Osteoblast (primary cell): Measurements from ENCODE around the gene DENND4A. TPM values are rescaled to one million over a fixed set of nuclear protein-coding genes. Genes with fewer than 3 reads are reported as not detected.
"Not testable (repeated sequence)": the region's sequence is repeated elsewhere in the genome, so short reads cannot be mapped to it uniquely, and the experiment has no call there.

Source experiments
- DNase-seq: peaks from one replicate; pipeline ENCODE4 v3.0.0; 2011; ENCODE audit warnings: low spot score, mixed read lengths; ENCODE audit not compliant: insufficient read length; ENCODE audit errors: missing footprints
- H2AFZ ChIP-seq: 2 replicates; pipeline ENCODE4 v1.6.0; 2011; ENCODE audit warnings: mild to moderate bottlenecking, low read length
- H3K27ac ChIP-seq: 2 replicates; pipeline ENCODE4 v1.5.1; 2011; ENCODE audit warnings: mild to moderate bottlenecking, low read depth, low read length, moderate library complexity
- H3K27me3 ChIP-seq: 2 replicates; pipeline ENCODE4 v1.6.0; 2012; ENCODE audit warnings: mild to moderate bottlenecking, control low read depth, inconsistent platforms, low read length, moderate library complexity; ENCODE audit not compliant: insufficient read depth
- H3K36me3 ChIP-seq: 2 replicates; pipeline ENCODE4 v1.5.1; 2011; ENCODE audit warnings: mild to moderate bottlenecking, low read length, control low read depth, moderate library complexity; ENCODE audit not compliant: insufficient read depth
- H3K4me1 ChIP-seq: 2 replicates; pipeline ENCODE4 v1.5.1; 2011; ENCODE audit warnings: mild to moderate bottlenecking, low read length, control low read depth, moderate library complexity; ENCODE audit not compliant: insufficient read depth
- H3K4me2 ChIP-seq: 2 replicates; pipeline ENCODE4 v1.6.0; 2011; ENCODE audit warnings: mild to moderate bottlenecking, low read length; ENCODE audit not compliant: insufficient read depth
- H3K4me3 ChIP-seq: fragments of 200-600 bp; sonication (generic); 3 replicates; pipeline ENCODE4 v1.5.1; 2012; ENCODE audit warnings: mild to moderate bottlenecking, low read length, inconsistent platforms; ENCODE audit not compliant: insufficient read depth
- H3K79me2 ChIP-seq: 2 replicates; pipeline ENCODE4 v1.6.0; 2012; ENCODE audit warnings: mild to moderate bottlenecking, low read length, control low read depth, inconsistent platforms; ENCODE audit not compliant: insufficient read depth
- H3K9me3 ChIP-seq: 2 replicates; pipeline ENCODE4 v1.5.1; 2011; ENCODE audit warnings: low read depth, low read length, control low read depth
- H4K20me1 ChIP-seq: 2 replicates; pipeline ENCODE4 v1.6.0; 2012; ENCODE audit warnings: mild to moderate bottlenecking, low read length, control low read depth; ENCODE audit not compliant: insufficient read depth
- total RNA-seq: library from RNA; depleted of rRNA; stranded (reverse); fragments of >200 nt; gene quantifications from 2 replicates; pipeline ENCODE4 v1.2.3, GENCODE V29; 2012
- TF ChIP-seq, protein P1 (sequence below): IDR thresholded peaks from 2 replicates; pipeline ENCODE4 v1.5.1; 2011; ENCODE audit warnings: mild to moderate bottlenecking, low read depth, low read length, moderate library complexity; ENCODE audit errors: extremely low read depth

The DENND4A gene
- total RNA-seq, 1 donor, result 30.4 TPM

GRCh38 chr15:65740148-65740547 lies 51.9 kb downstream of the DENND4A start:
- peaks cover 15% of the 10 kb centered on the region for H3K36me3 ChIP-seq
- H3K79me2 ChIP-seq, result no peaks in the 10 kb centered on the region
- H3K9me3 ChIP-seq, result no peaks in the 10 kb centered on the region
- H3K27me3 ChIP-seq, result no peaks in the 10 kb centered on the region
- no peak overlapping the region for H3K4me3 ChIP-seq
- TF ChIP-seq, protein P1, sequence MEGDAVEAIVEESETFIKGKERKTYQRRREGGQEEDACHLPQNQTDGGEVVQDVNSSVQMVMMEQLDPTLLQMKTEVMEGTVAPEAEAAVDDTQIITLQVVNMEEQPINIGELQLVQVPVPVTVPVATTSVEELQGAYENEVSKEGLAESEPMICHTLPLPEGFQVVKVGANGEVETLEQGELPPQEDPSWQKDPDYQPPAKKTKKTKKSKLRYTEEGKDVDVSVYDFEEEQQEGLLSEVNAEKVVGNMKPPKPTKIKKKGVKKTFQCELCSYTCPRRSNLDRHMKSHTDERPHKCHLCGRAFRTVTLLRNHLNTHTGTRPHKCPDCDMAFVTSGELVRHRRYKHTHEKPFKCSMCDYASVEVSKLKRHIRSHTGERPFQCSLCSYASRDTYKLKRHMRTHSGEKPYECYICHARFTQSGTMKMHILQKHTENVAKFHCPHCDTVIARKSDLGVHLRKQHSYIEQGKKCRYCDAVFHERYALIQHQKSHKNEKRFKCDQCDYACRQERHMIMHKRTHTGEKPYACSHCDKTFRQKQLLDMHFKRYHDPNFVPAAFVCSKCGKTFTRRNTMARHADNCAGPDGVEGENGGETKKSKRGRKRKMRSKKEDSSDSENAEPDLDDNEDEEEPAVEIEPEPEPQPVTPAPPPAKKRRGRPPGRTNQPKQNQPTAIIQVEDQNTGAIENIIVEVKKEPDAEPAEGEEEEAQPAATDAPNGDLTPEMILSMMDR, result no peak
- H3K4me1 ChIP-seq, result no peaks in the 10 kb centered on the region
- DNase-seq, result no peak
- no peaks in the 10 kb centered on the region for H4K20me1 ChIP-seq
- H3K27ac ChIP-seq, result no peak overlapping the region
- no peak overlapping the region for H2AFZ ChIP-seq
- no peak overlapping the region for H3K4me2 ChIP-seq

- DNase-seq, result no peak
Measured at GRCh38 chr15:65738649-65739048, 53.4 kb downstream of the DENND4A start.

DNA sequence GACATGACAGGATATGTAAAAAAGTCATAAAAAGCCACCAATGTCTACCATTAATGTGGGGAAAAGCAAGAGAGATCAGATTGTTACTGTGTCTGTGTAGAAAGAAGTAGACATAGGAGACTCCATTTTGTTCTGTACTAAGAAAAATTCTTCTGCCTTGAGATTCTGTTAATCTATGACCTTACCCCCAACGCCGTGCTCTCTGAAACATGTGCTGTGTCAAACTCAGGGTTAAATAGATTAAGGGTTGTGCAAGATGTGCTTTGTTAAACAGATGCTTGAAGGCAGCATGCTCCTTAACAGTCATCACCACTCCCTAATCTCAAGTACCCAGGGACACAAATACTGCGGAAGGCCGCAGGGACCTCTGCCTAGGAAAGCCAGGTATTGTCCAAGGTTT lies 58.5 kb downstream of the DENND4A start:
- Histone ChIP-seq H3K36me3 (peaks cover 15% of the 10 kb centered on the region), H3K4me1 (peaks cover 13% of the 10 kb centered on the region)
- not testable (repeated sequence) for H3K79me2 ChIP-seq, DNase-seq, H3K9me3 ChIP-seq, H3K4me2 ChIP-seq, H3K4me3 ChIP-seq, H2AFZ ChIP-seq, H3K27ac ChIP-seq, H3K27me3 ChIP-seq, H4K20me1 ChIP-seq

More at GRCh38 chr15:65738649-65739048, 53.4 kb downstream of the DENND4A start:
- no peaks in the 10 kb centered on the region for H4K20me1 ChIP-seq
- H3K4me1 ChIP-seq, result no peaks in the 10 kb centered on the region
- no peak overlapping the region for H3K4me2 ChIP-seq
- no peaks in the 10 kb centered on the region for H3K79me2 ChIP-seq
- H3K4me3 ChIP-seq, result no peak overlapping the region
- TF ChIP-seq, protein P1, result no peak
- peaks cover 15% of the 10 kb centered on the region for H3K36me3 ChIP-seq
- no peaks in the 10 kb centered on the region for H3K9me3 ChIP-seq
- no peak overlapping the region for H3K27ac ChIP-seq
- no peak overlapping the region for H2AFZ ChIP-seq
- H3K27me3 ChIP-seq, result no peaks in the 10 kb centered on the region

DNA sequence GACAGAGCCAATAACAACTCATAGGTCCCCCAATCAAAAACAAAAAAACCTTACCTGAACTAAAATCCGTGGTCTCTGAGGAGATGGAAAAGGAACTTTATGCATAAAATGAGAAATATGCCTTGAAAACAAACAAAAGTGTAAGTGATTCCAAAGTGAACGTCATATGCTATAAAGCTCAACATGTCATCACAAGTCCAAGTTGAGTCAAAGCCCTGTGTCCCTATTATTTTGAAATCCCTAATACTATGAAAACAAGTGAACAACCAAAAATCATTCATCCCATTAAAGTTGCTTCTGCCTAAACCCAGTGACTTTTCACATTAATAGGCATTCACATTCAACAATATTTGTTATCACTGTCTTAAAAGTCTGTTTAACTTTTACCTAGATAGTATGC lies 59.4 kb downstream of the DENND4A start:
- H3K4me3 ChIP-seq, result no peak overlapping the region
- no peak overlapping the region for H2AFZ ChIP-seq
- no peaks in the 10 kb centered on the region for H3K27me3 ChIP-seq
- H3K4me1 ChIP-seq, result peaks cover 13% of the 10 kb centered on the region
- peak overlapping the region; percentile 56 for H3K27ac ChIP-seq
- peaks cover 9% of the 10 kb centered on the region for H3K36me3 ChIP-seq
- no peaks in the 10 kb centered on the region for H4K20me1 ChIP-seq
- no peak overlapping the region for H3K4me2 ChIP-seq
- no peaks in the 10 kb centered on the region for H3K79me2 ChIP-seq
- no peaks in the 10 kb centered on the region for H3K9me3 ChIP-seq
- no peak for DNase-seq
- TF ChIP-seq, protein P1, result no peak
